SK-N-SH (cell line): Measurements from ENCODE around the gene ISX. TPM values are rescaled to one million over a fixed set of nuclear protein-coding genes. Genes with fewer than 3 reads are reported as not detected.

ENCODE experiments used
- CTCF ChIA-PET: fragments of 300-600, 350-600 bp; formaldehyde crosslinking; extraction: SDS; loops from one replicate; lab custom pipeline; 2021; lab: Yijun Ruan, JAX
- POLR2A ChIA-PET: fragments of 350-600 bp; sonication (Branson Sonifier 250); formaldehyde crosslinking; extraction: SDS; loops from one replicate; lab custom pipeline; 2020; ENCODE audit warnings: antibody characterized with exemption, inconsistent platforms; lab: Yijun Ruan, JAX
- DNase-seq: peaks from one replicate; pipeline ENCODE4 v3.0.0; 2012
- H2AFZ ChIP-seq: fragments of 200-600 bp; sonication (generic); 2 replicates; pipeline ENCODE4 v1.8.1; 2016; ENCODE audit warnings: antibody characterized with exemption, mild to moderate bottlenecking, low read depth
- H3F3A ChIP-seq: fragments of 200-600 bp; sonication (generic); replicated peaks from 2 replicates; pipeline ENCODE3; 2016; ENCODE audit warnings: antibody characterized with exemption, mild to moderate bottlenecking; ENCODE audit not compliant: insufficient read depth
- H3K27ac ChIP-seq, 2 experiments: fragments of 200-500 bp in 1 of 2; fragments of 200-600 bp in 1 of 2; sonication (Bioruptor generic) in 1 of 2; sonication (generic), shearing (Covaris generic) in 1 of 2; 2 replicates each; pipeline versions ENCODE4 v1.5.1 to v1.6.1; 2014 to 2016; ENCODE audit warnings: low read depth in 2 of 2, inconsistent platforms in 1 of 2, low read length in 1 of 2, mild to moderate bottlenecking in 1 of 2, mixed read lengths in 1 of 2
- H3K27me3 ChIP-seq: fragments of 200-600 bp; sonication (generic), shearing (Covaris generic); 2 replicates; pipeline ENCODE4 v1.6.1; 2016; ENCODE audit warnings: mixed run types; ENCODE audit not compliant: insufficient read depth
- H3K36me3 ChIP-seq, 2 experiments: fragments of 200-500 bp in 1 of 2; fragments of 200-600 bp in 1 of 2; sonication (Bioruptor generic) in 1 of 2; sonication (generic) in 1 of 2; replicated peaks in 1 of 2; 2 replicates each; pipeline versions ENCODE3 to v1.5.1; 2014 to 2016; ENCODE audit warnings: low read length in 1 of 2, mild to moderate bottlenecking in 1 of 2; ENCODE audit not compliant: insufficient read depth in 2 of 2, control insufficient read depth in 1 of 2
- H3K4me1 ChIP-seq, 2 experiments: fragments of 200-500 bp in 1 of 2; fragments of 200-600 bp in 1 of 2; sonication (Bioruptor generic) in 1 of 2; sonication (generic), shearing (Covaris generic) in 1 of 2; 2 replicates each; pipeline versions ENCODE4 v1.5.1 to v1.6.1; 2014 to 2016; ENCODE audit warnings: low read depth in 1 of 2, low read length in 1 of 2, mixed run types in 1 of 2; ENCODE audit not compliant: insufficient read depth in 2 of 2, control insufficient read depth in 1 of 2
- H3K4me2 ChIP-seq: fragments of 200-600 bp; sonication (generic), shearing (Covaris generic); 2 replicates; pipeline ENCODE4 v1.6.1; 2017; ENCODE audit warnings: mixed run types
- H3K4me3 ChIP-seq, 2 experiments: fragments of 200-500 bp in 1 of 2; fragments of 200-600 bp in 1 of 2; sonication (Bioruptor generic) in 1 of 2; sonication (generic), shearing (Covaris generic) in 1 of 2; 2 replicates each; pipeline versions ENCODE4 v1.5.1 to v1.8.1; 2014 to 2016; ENCODE audit warnings: low read depth in 2 of 2, inconsistent platforms in 1 of 2, low read length in 1 of 2, mild to moderate bottlenecking in 1 of 2, mixed read lengths in 1 of 2, moderate library complexity in 1 of 2
- H3K79me2 ChIP-seq: fragments of 200-600 bp; sonication (generic); 2 replicates; pipeline ENCODE4 v1.8.1; 2017; ENCODE audit warnings: mild to moderate bottlenecking; ENCODE audit not compliant: insufficient read depth
- H3K9ac ChIP-seq: fragments of 200-600 bp; sonication (generic); 2 replicates; pipeline ENCODE4 v1.6.1; 2017; ENCODE audit warnings: mixed run types
- H3K9me2 ChIP-seq: fragments of 200-600 bp; sonication (generic); 2 replicates; pipeline ENCODE4 v1.6.1; 2017; ENCODE audit warnings: mixed run types
- H3K9me3 ChIP-seq: fragments of 200-600 bp; sonication (generic); 2 replicates; pipeline ENCODE4 v1.6.1; 2017; ENCODE audit warnings: mixed run types, mild to moderate bottlenecking, moderate library complexity
- H4K20me1 ChIP-seq: fragments of 200-600 bp; sonication (generic); 2 replicates; pipeline ENCODE4 v1.6.1; 2017; ENCODE audit warnings: mild to moderate bottlenecking, mixed run types; ENCODE audit not compliant: insufficient read depth
- CHD2 ChIP-seq: fragments of 150-350 bp; IDR thresholded peaks from 2 replicates; pipeline ENCODE4 v1.6.1; 2018; ENCODE audit warnings: low read length; ENCODE audit not compliant: partially characterized antibody
- ELF1 ChIP-seq: IDR thresholded peaks from 2 replicates; pipeline ENCODE4 v1.4.0; 2012
- EP300 ChIP-seq, 2 experiments: IDR thresholded peaks; 2 replicates each; pipeline versions ENCODE4 v1.4.0 to v1.6.1; 2012; ENCODE audit warnings: borderline replicate concordance in 1 of 2, low read depth in 1 of 2, low read length in 1 of 2
- EZH2phosphoT487 ChIP-seq: fragments of 200-600 bp; sonication (generic); IDR thresholded peaks from 2 replicates; pipeline ENCODE4 v1.6.1; 2017; ENCODE audit warnings: low read depth, mixed run types, mild to moderate bottlenecking, antibody characterized with exemption, moderate library complexity, borderline replicate concordance
- FOXJ3 ChIP-seq: sonication (generic); formaldehyde crosslinking; IDR thresholded peaks from 2 replicates; pipeline ENCODE4 v1.5.1; 2020; ENCODE audit warnings: mild to moderate bottlenecking, missing genetic modification reagents
- GABPA ChIP-seq: IDR thresholded peaks from 2 replicates; pipeline ENCODE4 v1.4.0; 2012; ENCODE audit warnings: low read depth, mild to moderate bottlenecking
- GATA2 ChIP-seq: sonication (generic); formaldehyde crosslinking; IDR thresholded peaks from 2 replicates; pipeline ENCODE4 v1.5.0; 2020; ENCODE audit warnings: mild to moderate bottlenecking, missing genetic modification reagents
- IRF3 ChIP-seq: fragments of 150-350 bp; IDR thresholded peaks from 2 replicates; pipeline ENCODE4 v1.6.1; 2016; ENCODE audit warnings: mild to moderate bottlenecking, low read depth, low read length
- MXI1 ChIP-seq: IDR thresholded peaks from 2 replicates; pipeline ENCODE4 v1.6.1; 2012; ENCODE audit warnings: mild to moderate bottlenecking, low read depth, low read length, improper control_type of control experiment
- NFIC ChIP-seq: IDR thresholded peaks from 2 replicates; pipeline ENCODE4 v1.4.0; 2012; ENCODE audit warnings: borderline replicate concordance
- NRF1 ChIP-seq: IDR thresholded peaks from 2 replicates; pipeline ENCODE4 v1.6.1; 2012; ENCODE audit warnings: low read depth, mild to moderate bottlenecking, low read length
- RAD21 ChIP-seq: IDR thresholded peaks from 2 replicates; pipeline ENCODE4 v1.6.1; 2012; ENCODE audit warnings: mild to moderate bottlenecking, low read length
- REST ChIP-seq: IDR thresholded peaks from 2 replicates; pipeline ENCODE4 v1.6.1; 2012; ENCODE audit warnings: mild to moderate bottlenecking, low read depth, low read length, moderate library complexity
- TAF1 ChIP-seq: IDR thresholded peaks from 2 replicates; pipeline ENCODE4 v1.6.1; 2012; ENCODE audit warnings: low read depth, mild to moderate bottlenecking, low read length, moderate library complexity, borderline replicate concordance
- TEAD4 ChIP-seq: IDR thresholded peaks from 2 replicates; pipeline ENCODE4 v1.4.0; 2012; ENCODE audit warnings: mild to moderate bottlenecking, borderline replicate concordance; ENCODE audit not compliant: insufficient read depth
- USF2 ChIP-seq: fragments of 150-350 bp; IDR thresholded peaks from 2 replicates; pipeline ENCODE4 v1.6.1; 2017; ENCODE audit warnings: antibody characterized with exemption, low read length, low read depth, borderline replicate concordance
- YY1 ChIP-seq: IDR thresholded peaks from 2 replicates; pipeline ENCODE4 v1.4.0; 2012; ENCODE audit warnings: low read depth, mild to moderate bottlenecking
- WGBS: methylation state at CpG from one replicate; pipeline ENCODE4 v1.1.6; 2017; ENCODE audit warnings: low lambda C conversion rate; 5-methylcytosine and 5-hydroxymethylcytosine counted together
- polyA plus RNA-seq, 3 experiments: library from polyadenylated mRNA; depleted of rRNA; stranded (reverse); fragments of >200 nt; gene quantifications; 2 replicates each; pipeline ENCODE4 v1.2.3, GENCODE V29; 2012

The ISX gene
- polyA plus RNA-seq, 1 of the 3 experiments (the other 2 are of a cell fraction), result not detected

- Histone ChIP-seq H3K9me3 (no peaks in the 10 kb centered on the region), H3K9ac (no peak overlapping the region), H3K4me2 (no peak overlapping the region), H3K9me2 (no peaks in the 10 kb centered on the region), H3K27ac (no peak overlapping the region), H3F3A (no peaks in the 10 kb centered on the region), H3K4me3 (no peak overlapping the region), H2AFZ (no peak overlapping the region), H4K20me1 (no peaks in the 10 kb centered on the region), H3K79me2 (no peaks in the 10 kb centered on the region), H3K36me3 (no peaks in the 10 kb centered on the region), H3K4me1 (no peaks in the 10 kb centered on the region), H3K27me3 (no peaks in the 10 kb centered on the region)
- no peak for DNase-seq
- ChIA-PET POLR2A (no interaction called here), CTCF (no interaction called here)
- TF ChIP-seq FOXJ3 (CRISPR knock-in tag), result no peak
- no peak for TF ChIP-seq NFIC
- TF ChIP-seq GATA2, result no peak
- TF ChIP-seq MXI1, result no peak
- no peak for TF ChIP-seq YY1
- 0% methylated on average over 3 of the region's 3 CpGs for WGBS
Observed at GRCh38 chr22:35054064-35054463, 11.9 kb upstream of the ISX start.

- Histone ChIP-seq H3F3A (no peaks in the 10 kb centered on the region), H4K20me1 (no peaks in the 10 kb centered on the region), H3K9me3 (no peaks in the 10 kb centered on the region), H3K36me3 (no peaks in the 10 kb centered on the region), H3K4me3 (no peak overlapping the region), H2AFZ (no peak overlapping the region), H3K79me2 (no peaks in the 10 kb centered on the region), H3K4me2 (no peak overlapping the region), H3K9ac (no peak overlapping the region), H3K27me3 (no peaks in the 10 kb centered on the region), H3K4me1 (no peaks in the 10 kb centered on the region), H3K27ac (no peak overlapping the region), H3K9me2 (no peaks in the 10 kb centered on the region)
- no peak for DNase-seq
- ChIA-PET CTCF (interaction anchor here (2.0 kb wide), 1 partner anchor 32 kb away, joined by 6 read pairs; no protein-coding TSS in a partner anchor), POLR2A (no interaction called here)
- TF ChIP-seq ELF1, result no peak
Observed at GRCh38 chr22:35056486-35056885, 9.5 kb upstream of the ISX start.

GRCh38 chr22:35057155-35057554 lies 8.8 kb upstream of the ISX start:
- no peaks in the 10 kb centered on the region for H3K36me3 ChIP-seq
- ChIA-PET POLR2A (no interaction called here), CTCF (interaction anchor here (2.0 kb wide), 1 partner anchor 33 kb away, joined by 6 read pairs; no protein-coding TSS in a partner anchor)
- no peak for DNase-seq
- no peak overlapping the region for H3K27ac ChIP-seq
- H3K27me3 ChIP-seq, result no peaks in the 10 kb centered on the region
- H3K9me3 ChIP-seq, result no peaks in the 10 kb centered on the region
- no peaks in the 10 kb centered on the region for H4K20me1 ChIP-seq
- TF ChIP-seq TAF1 (no peak), NRF1 (no peak), CHD2 (no peak), EP300 (IDR thresholded peaks at IDR 0.05; ENCODE audit: borderline replicate concordance in 1 of 2, low read depth in 1 of 2, low read length in 1 of 2) (no peak), USF2 (no peak), YY1 (no peak), REST (no peak), ELF1 (no peak), GABPA (no peak), RAD21 (no peak), TEAD4 (no peak), IRF3 (no peak), EZH2phosphoT487 (no peak)
- H3K9me2 ChIP-seq, result no peaks in the 10 kb centered on the region
- H3K79me2 ChIP-seq, result no peaks in the 10 kb centered on the region
- no peak overlapping the region for H3K9ac ChIP-seq
- no peak overlapping the region for H3K4me2 ChIP-seq
- H3K4me1 ChIP-seq, result no peaks in the 10 kb centered on the region
- 17% methylated on average over 1 of the region's 1 CpG for WGBS
- H3K4me3 ChIP-seq, result no peak overlapping the region
- no peak overlapping the region for H2AFZ ChIP-seq
- no peaks in the 10 kb centered on the region for H3F3A ChIP-seq
